Measurements from ENCODE around the gene FCN2. TPM values are rescaled to one million over a fixed set of nuclear protein-coding genes. Genes with fewer than 3 reads are reported as not detected.

Gene FCN2
- total and polyA plus RNA-seq, 2 experiments from 2014 or later: not detected

DNA sequence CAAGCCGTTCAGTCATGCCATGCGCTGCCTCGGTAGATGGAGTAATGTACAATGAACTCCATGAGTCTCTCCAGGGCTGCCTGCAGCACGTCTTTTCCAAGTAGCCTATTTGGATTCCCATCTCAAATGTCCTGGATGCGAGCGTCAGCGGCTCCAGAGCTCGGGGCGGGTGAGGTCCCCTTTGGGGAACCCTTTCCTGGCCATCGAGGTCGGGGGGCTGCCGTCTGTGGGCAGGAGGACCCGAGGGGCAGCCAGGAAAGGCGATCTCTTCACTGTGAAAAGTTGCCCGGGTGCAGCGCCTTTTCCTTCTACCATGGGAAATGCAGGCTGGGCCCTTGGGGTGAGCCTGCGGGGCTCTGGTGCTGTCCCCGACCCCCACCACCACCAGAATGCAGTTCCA lies 36.9 kb upstream of the FCN2 start:
- TF ChIP-seq EZH2phosphoT487 (IDR thresholded peaks at IDR 0.05; ENCODE audit: low read depth, severe bottlenecking, unreplicated experiment) (no peak), EZH2 (IDR thresholded peaks at IDR 0.05; ENCODE audit: borderline replicate concordance) (no peak)
- TF ChIP-seq, protein P1, sequence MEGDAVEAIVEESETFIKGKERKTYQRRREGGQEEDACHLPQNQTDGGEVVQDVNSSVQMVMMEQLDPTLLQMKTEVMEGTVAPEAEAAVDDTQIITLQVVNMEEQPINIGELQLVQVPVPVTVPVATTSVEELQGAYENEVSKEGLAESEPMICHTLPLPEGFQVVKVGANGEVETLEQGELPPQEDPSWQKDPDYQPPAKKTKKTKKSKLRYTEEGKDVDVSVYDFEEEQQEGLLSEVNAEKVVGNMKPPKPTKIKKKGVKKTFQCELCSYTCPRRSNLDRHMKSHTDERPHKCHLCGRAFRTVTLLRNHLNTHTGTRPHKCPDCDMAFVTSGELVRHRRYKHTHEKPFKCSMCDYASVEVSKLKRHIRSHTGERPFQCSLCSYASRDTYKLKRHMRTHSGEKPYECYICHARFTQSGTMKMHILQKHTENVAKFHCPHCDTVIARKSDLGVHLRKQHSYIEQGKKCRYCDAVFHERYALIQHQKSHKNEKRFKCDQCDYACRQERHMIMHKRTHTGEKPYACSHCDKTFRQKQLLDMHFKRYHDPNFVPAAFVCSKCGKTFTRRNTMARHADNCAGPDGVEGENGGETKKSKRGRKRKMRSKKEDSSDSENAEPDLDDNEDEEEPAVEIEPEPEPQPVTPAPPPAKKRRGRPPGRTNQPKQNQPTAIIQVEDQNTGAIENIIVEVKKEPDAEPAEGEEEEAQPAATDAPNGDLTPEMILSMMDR (IDR thresholded peaks at IDR 0.05; ENCODE audit: poor library complexity): no peak
- no peaks in the 10 kb centered on the region for H3K9me3 ChIP-seq (ENCODE audit: low read depth)
- 91% methylated on average over 17 of the region's 18 CpGs for WGBS (ENCODE audit: low lambda C conversion rate, missing lambda C conversion rate)
- H3K27me3 ChIP-seq: no peaks in the 10 kb centered on the region
- H3K27ac ChIP-seq: no peak overlapping the region
- no peaks in the 10 kb centered on the region for H3K36me3 ChIP-seq (replicated peaks; ENCODE audit: insufficient read depth, low read depth)
- H2AFZ ChIP-seq: no peak overlapping the region
- no peak overlapping the region for H3K4me2 ChIP-seq
- no peak for DNase-seq (ENCODE audit: low spot score)
- H3K4me1 ChIP-seq (ENCODE audit: insufficient read depth): no peaks in the 10 kb centered on the region
- H3K79me2 ChIP-seq: no peaks in the 10 kb centered on the region
- H3K9me2 ChIP-seq (replicated peaks; ENCODE audit: insufficient read depth): no peaks in the 10 kb centered on the region
- no peak overlapping the region for H3K4me3 ChIP-seq
- no peaks in the 10 kb centered on the region for H4K20me1 ChIP-seq (ENCODE audit: insufficient read depth, poor library complexity, severe bottlenecking)

GRCh38 chr9:134844821-134845220 lies 35.8 kb upstream of the FCN2 start:
- Histone ChIP-seq H3K36me3 (replicated peaks; ENCODE audit: insufficient read depth, low read depth) (no peaks in the 10 kb centered on the region), H3K27me3 (no peaks in the 10 kb centered on the region), H3K27ac (no peak overlapping the region), H3K4me3 (no peak overlapping the region), H2AFZ (no peak overlapping the region), H3K4me2 (no peak overlapping the region), H3K4me1 (ENCODE audit: insufficient read depth) (no peaks in the 10 kb centered on the region), H4K20me1 (ENCODE audit: insufficient read depth, poor library complexity, severe bottlenecking) (no peaks in the 10 kb centered on the region), H3K9me3 (ENCODE audit: low read depth) (no peaks in the 10 kb centered on the region), H3K79me2 (no peaks in the 10 kb centered on the region), H3K9me2 (replicated peaks; ENCODE audit: insufficient read depth) (no peaks in the 10 kb centered on the region)
- WGBS (ENCODE audit: low lambda C conversion rate, missing lambda C conversion rate): 86% methylated on average over 8 of the region's 8 CpGs
- TF ChIP-seq EZH2phosphoT487 (IDR thresholded peaks at IDR 0.05; ENCODE audit: low read depth, severe bottlenecking, unreplicated experiment) (no peak), EZH2 (IDR thresholded peaks at IDR 0.05; ENCODE audit: borderline replicate concordance) (no peak)
- TF ChIP-seq, protein P1 (IDR thresholded peaks at IDR 0.05; ENCODE audit: poor library complexity): no peak
- no peak for DNase-seq (ENCODE audit: low spot score)

GRCh38 chr9:134846187-134846586 lies 34.4 kb upstream of the FCN2 start:
- TF ChIP-seq EZH2phosphoT487 (IDR thresholded peaks at IDR 0.05; ENCODE audit: low read depth, severe bottlenecking, unreplicated experiment) (no peak), EZH2 (IDR thresholded peaks at IDR 0.05; ENCODE audit: borderline replicate concordance) (no peak)
- Histone ChIP-seq H3K79me2 (no peaks in the 10 kb centered on the region), H3K27ac (no peak overlapping the region), H3K36me3 (replicated peaks; ENCODE audit: insufficient read depth, low read depth) (no peaks in the 10 kb centered on the region), H3K27me3 (no peaks in the 10 kb centered on the region), H3K4me1 (ENCODE audit: insufficient read depth) (no peaks in the 10 kb centered on the region), H3K9me2 (replicated peaks; ENCODE audit: insufficient read depth) (no peaks in the 10 kb centered on the region), H3K9me3 (ENCODE audit: low read depth) (no peaks in the 10 kb centered on the region), H3K4me3 (no peak overlapping the region), H3K4me2 (no peak overlapping the region), H4K20me1 (ENCODE audit: insufficient read depth, poor library complexity, severe bottlenecking) (no peaks in the 10 kb centered on the region), H2AFZ (no peak overlapping the region)
- 87% methylated on average over 16 of the region's 16 CpGs for WGBS (ENCODE audit: low lambda C conversion rate, missing lambda C conversion rate)
- no peak for DNase-seq (ENCODE audit: low spot score)

GRCh38 chr9:134846699-134847098 lies 33.9 kb upstream of the FCN2 start:
- H3K36me3 ChIP-seq (replicated peaks; ENCODE audit: insufficient read depth, low read depth): no peaks in the 10 kb centered on the region
- no peaks in the 10 kb centered on the region for H3K4me1 ChIP-seq (ENCODE audit: insufficient read depth)
- no peak overlapping the region for H3K4me3 ChIP-seq
- H3K9me3 ChIP-seq (ENCODE audit: low read depth): no peaks in the 10 kb centered on the region
- H4K20me1 ChIP-seq (ENCODE audit: insufficient read depth, poor library complexity, severe bottlenecking): no peaks in the 10 kb centered on the region
- H3K4me2 ChIP-seq: no peak overlapping the region
- no peaks in the 10 kb centered on the region for H3K9me2 ChIP-seq (replicated peaks; ENCODE audit: insufficient read depth)
- TF ChIP-seq, protein P1 (IDR thresholded peaks at IDR 0.05; ENCODE audit: poor library complexity): no peak
- TF ChIP-seq EZH2phosphoT487 (IDR thresholded peaks at IDR 0.05; ENCODE audit: low read depth, severe bottlenecking, unreplicated experiment) (no peak), EZH2 (IDR thresholded peaks at IDR 0.05; ENCODE audit: borderline replicate concordance) (no peak)
- no peaks in the 10 kb centered on the region for H3K79me2 ChIP-seq
- no peak overlapping the region for H2AFZ ChIP-seq
- H3K27me3 ChIP-seq: no peaks in the 10 kb centered on the region
- no peak for DNase-seq (ENCODE audit: low spot score)
- WGBS (ENCODE audit: low lambda C conversion rate, missing lambda C conversion rate): 87% methylated on average over 1 of the region's 1 CpG
- no peak overlapping the region for H3K27ac ChIP-seq

All from hepatocyte (in vitro differentiated cells).